HG03135 (cell line): Measurements from ENCODE around the gene LRRK1.

Experiments used
- ATAC-seq: cut with Tn5 transposase; IDR thresholded peaks from one replicate; pipeline ENCODE4 v1.9.1; 2021; ENCODE audit warnings: mild to moderate bottlenecking, moderate library complexity; ENCODE audit not compliant: unreplicated experiment

The LRRK1 gene

GRCh38 chr15:100966997-100967396 lies 47.8 kb downstream of the LRRK1 start:
- ATAC-seq = peak; percentile 82

- peak; percentile 68 for ATAC-seq
Measured at GRCh38 chr15:100968050-100968966, 49.2 kb downstream of the LRRK1 start.

- ATAC-seq = no peak
Measured at GRCh38 chr15:100972975-100973350, 53.8 kb downstream of the LRRK1 start.

DNA sequence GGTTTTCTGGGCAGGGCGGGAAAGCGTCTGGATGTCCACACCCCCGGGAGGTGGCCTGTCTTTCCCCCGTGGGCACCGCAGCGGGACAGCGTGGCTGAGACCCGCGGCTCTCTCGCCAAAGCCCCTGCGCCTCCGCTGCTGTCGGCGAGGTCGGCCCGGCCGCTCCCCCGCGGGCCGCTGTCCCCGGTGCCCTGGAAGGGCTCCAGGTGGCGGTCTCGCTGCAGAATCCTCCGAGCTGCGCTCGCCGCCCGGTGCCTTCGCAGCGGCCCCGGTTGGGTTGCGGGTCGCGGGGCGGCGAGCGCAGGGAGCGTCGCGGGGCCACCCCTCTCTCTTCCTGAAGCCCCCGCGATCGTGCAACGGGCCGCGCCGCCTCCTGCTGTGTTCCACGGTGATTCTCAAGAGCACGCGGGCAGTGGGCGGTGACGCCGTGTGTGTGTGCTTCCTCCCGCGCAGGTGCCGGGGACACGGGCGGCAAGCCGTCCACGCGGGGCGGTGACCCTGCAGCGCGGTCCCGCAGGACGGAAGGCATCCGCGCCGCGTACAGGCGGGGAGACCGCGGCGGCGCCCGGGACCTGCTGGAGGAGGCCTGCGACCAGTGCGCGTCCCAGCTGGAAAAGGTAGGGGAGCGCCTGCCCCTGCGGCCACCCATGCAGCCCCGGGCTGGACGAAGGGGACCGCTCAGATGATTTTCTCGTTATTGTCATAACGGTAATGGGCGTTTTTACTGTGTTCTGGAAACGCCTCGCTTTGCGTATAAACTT lies 54.4 kb downstream of the LRRK1 start:
- ATAC-seq = no peak

DNA sequence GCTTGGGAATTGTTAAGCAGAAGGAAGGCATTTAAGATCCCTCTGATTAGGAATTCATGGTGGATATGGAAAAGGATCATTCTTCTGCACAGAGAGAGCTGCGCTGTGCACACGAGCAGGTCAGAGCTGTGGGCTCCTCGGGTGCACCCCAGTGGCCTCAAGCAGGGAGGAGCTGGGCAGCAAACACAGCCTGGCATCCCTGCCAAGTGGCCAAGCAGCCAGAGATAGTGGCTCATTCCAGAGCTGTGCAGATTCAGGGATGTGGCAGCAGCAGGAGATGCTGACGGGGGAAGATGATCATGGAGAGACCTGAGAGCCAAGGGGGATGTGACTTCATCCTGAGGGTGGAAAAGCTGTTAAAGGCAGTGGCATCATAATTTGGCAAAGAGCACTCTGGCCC lies 55.9 kb downstream of the LRRK1 start:
- ATAC-seq = no peak

GRCh38 chr15:100980410-100981046 lies 61.4 kb downstream of the LRRK1 start:
- ATAC-seq = no peak

GRCh38 chr15:100981086-100981485 lies 61.9 kb downstream of the LRRK1 start:
- no peak for ATAC-seq

GRCh38 chr15:100983221-100983620 lies 64.1 kb downstream of the LRRK1 start:
- no peak for ATAC-seq

DNA sequence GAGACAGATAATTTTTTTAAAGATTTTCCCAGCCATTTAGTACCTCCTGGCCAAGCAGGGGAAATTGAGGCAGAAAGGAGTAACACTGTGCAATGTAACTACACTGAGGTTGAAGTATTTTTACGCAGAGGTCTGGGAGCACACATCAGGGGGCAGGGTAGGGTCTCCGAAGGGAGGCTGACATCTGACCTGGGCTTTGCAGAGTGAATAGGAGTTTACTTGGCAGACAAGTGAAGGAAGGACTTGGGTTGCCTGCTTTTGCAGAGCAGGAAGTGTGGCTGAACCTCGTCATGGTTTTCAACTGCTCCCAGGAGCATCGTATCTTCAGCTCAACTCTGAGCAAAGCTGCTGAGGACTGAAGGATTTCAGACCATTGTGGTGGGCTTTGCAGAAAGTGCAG lies 66.2 kb downstream of the LRRK1 start:
- no peak for ATAC-seq

DNA sequence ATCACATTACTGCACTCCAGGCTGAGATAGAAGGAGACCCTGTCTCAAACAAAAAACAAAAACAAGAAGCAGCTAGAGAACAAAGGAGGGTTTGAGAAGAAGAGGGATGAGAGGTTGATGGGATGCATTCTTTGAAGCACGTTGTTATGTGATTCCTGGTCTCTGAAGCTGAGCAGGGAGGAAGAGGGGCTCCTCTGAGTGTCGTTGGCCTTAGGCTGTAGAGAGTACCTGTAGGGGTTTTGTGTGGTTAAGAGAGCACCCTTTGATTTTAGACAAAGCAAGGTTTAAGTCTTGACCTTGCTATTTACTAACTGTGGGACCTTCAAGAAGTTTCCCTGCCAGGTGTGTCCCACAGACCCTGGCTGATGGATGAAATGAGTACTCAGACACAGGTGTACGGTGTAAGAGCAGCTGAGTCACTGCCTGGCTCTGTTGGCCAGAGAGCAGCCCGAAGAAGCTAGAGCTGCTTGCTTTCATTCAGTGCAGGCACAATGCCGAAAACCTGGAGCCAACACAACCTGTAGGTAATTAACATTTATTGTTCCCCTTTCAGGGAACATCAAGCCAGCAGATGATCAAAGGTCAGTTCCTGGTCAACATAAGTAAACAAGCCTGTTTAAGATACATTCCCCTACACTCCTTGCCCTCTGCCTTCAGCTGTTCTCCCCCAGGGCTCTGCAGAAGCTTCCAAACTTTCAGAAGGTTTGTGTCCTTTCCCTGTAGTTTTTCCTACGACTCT lies 67.2 kb downstream of the LRRK1 start:
- no peak for ATAC-seq

GRCh38 chr15:100987143-100987542 lies 68.0 kb downstream of the LRRK1 start:
- no peak for ATAC-seq

GRCh38 chr15:100988297-100988696 lies 69.1 kb downstream of the LRRK1 start:
- ATAC-seq = no peak

- ATAC-seq = no peak
Measured at GRCh38 chr15:100988857-100989256, 69.7 kb downstream of the LRRK1 start.

- ATAC-seq = no peak
Measured at GRCh38 chr15:100994597-100995446, 75.7 kb downstream of the LRRK1 start.

GRCh38 chr15:100995471-100996430 lies 76.6 kb downstream of the LRRK1 start:
- ATAC-seq = no peak

GRCh38 chr15:100997442-100997841 lies 78.3 kb downstream of the LRRK1 start:
- no peak for ATAC-seq

GRCh38 chr15:100998630-100999029 lies 79.5 kb downstream of the LRRK1 start:
- ATAC-seq = no peak

GRCh38 chr15:100999369-100999768 lies 80.2 kb downstream of the LRRK1 start:
- ATAC-seq = no peak

DNA sequence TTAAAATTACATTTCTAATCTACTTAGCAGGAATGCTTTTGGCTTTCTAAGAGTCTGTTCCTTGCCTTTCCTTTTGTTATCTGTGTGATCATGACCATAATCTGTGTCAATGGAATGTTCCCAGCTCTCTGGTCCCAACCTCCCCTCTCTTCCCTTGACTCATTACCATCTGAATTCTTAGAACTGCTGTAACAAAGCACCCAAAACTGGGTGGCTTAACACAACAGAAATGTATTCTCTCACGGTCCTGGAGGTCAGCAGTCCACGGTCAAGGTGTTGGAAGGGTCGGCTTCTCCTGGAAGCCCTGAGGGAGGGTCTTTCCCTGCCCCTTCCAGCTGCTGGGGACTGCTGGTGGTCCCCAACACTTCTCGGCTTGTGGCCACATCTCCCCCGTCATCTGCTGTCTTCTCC lies 81.1 kb downstream of the LRRK1 start:
- ATAC-seq = no peak
